MG63 (cell line): ENCODE results near the gene LRRFIP2. TPM values are rescaled to one million over a fixed set of nuclear protein-coding genes. Genes with fewer than 3 reads are reported as not detected.

Source experiments
- DNase-seq: peaks from one replicate; pipeline ENCODE4 v3.0.0-alpha.2; 2020
- H3K27me3 ChIP-seq: fragments of 250-450 bp; sonication (Bioruptor Pico); 2 replicates; pipeline ENCODE4 v1.5.1; 2020; ENCODE audit warnings: mild to moderate bottlenecking, moderate library complexity
- H3K36me3 ChIP-seq: fragments of 250-450 bp; sonication (Bioruptor Pico); 2 replicates; pipeline ENCODE4 v1.5.1; 2020; ENCODE audit warnings: mild to moderate bottlenecking, moderate library complexity
- H3K4me3 ChIP-seq: fragments of 250-450 bp; sonication (Bioruptor Pico); 2 replicates; pipeline ENCODE4 v1.5.1; 2020; ENCODE audit warnings: mild to moderate bottlenecking, moderate library complexity
- H3K9me3 ChIP-seq: fragments of 250-450 bp; sonication (Bioruptor Pico); 2 replicates; pipeline ENCODE4 v1.5.1; 2020; ENCODE audit warnings: mild to moderate bottlenecking, moderate library complexity
- total RNA-seq: library from RNA; depleted of rRNA; stranded (reverse); fragments of >200 nt; shearing (Covaris generic); gene quantifications from 2 replicates; pipeline ENCODE4 v1.2.3, GENCODE V29; 2014; ENCODE audit warnings: low replicate concordance

Gene LRRFIP2
- total RNA-seq, 1 experiment from 2014 or later, result 35.4 TPM

- no peaks in the 10 kb centered on the region for H3K27me3 ChIP-seq
- no peaks in the 10 kb centered on the region for H3K9me3 ChIP-seq
- H3K4me3 ChIP-seq, result no peak overlapping the region
- H3K36me3 ChIP-seq, result peaks cover 6% of the 10 kb centered on the region
- no peak for DNase-seq
Measured at GRCh38 chr3:37114251-37115145, 59.9 kb downstream of the LRRFIP2 start.

GRCh38 chr3:37112987-37113386 is 61.4 kb downstream of the LRRFIP2 start:
- no peak for DNase-seq
- no peaks in the 10 kb centered on the region for H3K9me3 ChIP-seq
- H3K4me3 ChIP-seq, result no peak overlapping the region
- no peaks in the 10 kb centered on the region for H3K27me3 ChIP-seq
- H3K36me3 ChIP-seq, result peaks cover 4% of the 10 kb centered on the region

- Histone ChIP-seq H3K4me3 (no peak overlapping the region), H3K36me3 (peaks cover 4% of the 10 kb centered on the region), H3K27me3 (no peaks in the 10 kb centered on the region), H3K9me3 (no peaks in the 10 kb centered on the region)
- DNase-seq, result no peak
Measured at GRCh38 chr3:37111199-37111598, 63.2 kb downstream of the LRRFIP2 start.

- Histone ChIP-seq H3K36me3 (no peaks in the 10 kb centered on the region; the same call in none of the 2 replicates), H3K27me3 (no peaks in the 10 kb centered on the region), H3K9me3 (no peaks in the 10 kb centered on the region), H3K4me3 (no peak overlapping the region)
- DNase-seq, result no peak
Measured at GRCh38 chr3:37107846-37108245, 66.5 kb downstream of the LRRFIP2 start.

GRCh38 chr3:37103103-37103808 is 71.1 kb downstream of the LRRFIP2 start:
- no peak for DNase-seq
- no peaks in the 10 kb centered on the region for H3K27me3 ChIP-seq
- H3K4me3 ChIP-seq, result no peak overlapping the region
- H3K36me3 ChIP-seq, result no peaks in the 10 kb centered on the region
- no peaks in the 10 kb centered on the region for H3K9me3 ChIP-seq

- no peak overlapping the region for H3K4me3 ChIP-seq
- no peak for DNase-seq
- no peaks in the 10 kb centered on the region for H3K36me3 ChIP-seq
- H3K9me3 ChIP-seq, result no peaks in the 10 kb centered on the region
- H3K27me3 ChIP-seq, result no peaks in the 10 kb centered on the region
Measured at GRCh38 chr3:37100411-37100810, 74.0 kb downstream of the LRRFIP2 start.

GRCh38 chr3:37099469-37099868 is 74.9 kb downstream of the LRRFIP2 start:
- Histone ChIP-seq H3K9me3 (no peaks in the 10 kb centered on the region), H3K27me3 (no peaks in the 10 kb centered on the region), H3K36me3 (peaks cover 7% of the 10 kb centered on the region), H3K4me3 (no peak overlapping the region)
- DNase-seq, result no peak

GRCh38 chr3:37098884-37099283 is 75.5 kb downstream of the LRRFIP2 start:
- no peak for DNase-seq
- Histone ChIP-seq H3K36me3 (peaks cover 11% of the 10 kb centered on the region), H3K27me3 (no peaks in the 10 kb centered on the region), H3K9me3 (no peaks in the 10 kb centered on the region), H3K4me3 (no peak overlapping the region)

- no peak overlapping the region for H3K4me3 ChIP-seq
- H3K9me3 ChIP-seq, result no peaks in the 10 kb centered on the region
- DNase-seq, result no peak
- H3K27me3 ChIP-seq, result no peaks in the 10 kb centered on the region
- peaks cover 14% of the 10 kb centered on the region for H3K36me3 ChIP-seq
Measured at GRCh38 chr3:37097776-37098175, 76.6 kb downstream of the LRRFIP2 start.

- H3K27me3 ChIP-seq, result no peaks in the 10 kb centered on the region
- no peaks in the 10 kb centered on the region for H3K9me3 ChIP-seq
- H3K36me3 ChIP-seq, result peaks cover 14% of the 10 kb centered on the region
- DNase-seq, result no peak
- no peak overlapping the region for H3K4me3 ChIP-seq
Measured at GRCh38 chr3:37096975-37097374, 77.4 kb downstream of the LRRFIP2 start.

GRCh38 chr3:37096288-37096687 is 78.1 kb downstream of the LRRFIP2 start:
- Histone ChIP-seq H3K9me3 (no peaks in the 10 kb centered on the region), H3K36me3 (peaks cover 14% of the 10 kb centered on the region), H3K4me3 (no peak overlapping the region), H3K27me3 (no peaks in the 10 kb centered on the region)
- no peak for DNase-seq

GRCh38 chr3:37094636-37095035 is 79.7 kb downstream of the LRRFIP2 start:
- Histone ChIP-seq H3K36me3 (peaks cover 20% of the 10 kb centered on the region), H3K4me3 (no peak overlapping the region), H3K9me3 (no peaks in the 10 kb centered on the region), H3K27me3 (no peaks in the 10 kb centered on the region)
- no peak for DNase-seq

GRCh38 chr3:37093481-37093880 is 80.9 kb downstream of the LRRFIP2 start:
- no peaks in the 10 kb centered on the region for H3K27me3 ChIP-seq
- H3K9me3 ChIP-seq, result no peaks in the 10 kb centered on the region
- DNase-seq, result no peak
- H3K36me3 ChIP-seq, result peaks cover 23% of the 10 kb centered on the region
- no peak overlapping the region for H3K4me3 ChIP-seq

- DNase-seq, result no peak
- no peaks in the 10 kb centered on the region for H3K9me3 ChIP-seq
- H3K36me3 ChIP-seq, result peaks cover 23% of the 10 kb centered on the region
- H3K4me3 ChIP-seq, result no peak overlapping the region
- no peaks in the 10 kb centered on the region for H3K27me3 ChIP-seq
Measured at GRCh38 chr3:37092484-37092883, 81.9 kb downstream of the LRRFIP2 start.

GRCh38 chr3:37087870-37088269 is 86.5 kb downstream of the LRRFIP2 start:
- Histone ChIP-seq H3K36me3 (peaks cover 15% of the 10 kb centered on the region), H3K9me3 (no peaks in the 10 kb centered on the region), H3K4me3 (no peak overlapping the region), H3K27me3 (no peaks in the 10 kb centered on the region)
- DNase-seq, result no peak

GRCh38 chr3:37086918-37087317 is 87.5 kb downstream of the LRRFIP2 start:
- peaks cover 15% of the 10 kb centered on the region for H3K36me3 ChIP-seq
- DNase-seq, result no peak

GRCh38 chr3:37082317-37082716 is 92.1 kb downstream of the LRRFIP2 start:
- no peaks in the 10 kb centered on the region for H3K9me3 ChIP-seq
- peaks cover 23% of the 10 kb centered on the region for H3K36me3 ChIP-seq
- H3K4me3 ChIP-seq, result no peak overlapping the region
- DNase-seq, result no peak
- H3K27me3 ChIP-seq, result no peaks in the 10 kb centered on the region

More at GRCh38 chr3:37086918-37087317, 87.5 kb downstream of the LRRFIP2 start:
- Histone ChIP-seq H3K9me3 (no peaks in the 10 kb centered on the region), H3K4me3 (no peak overlapping the region), H3K27me3 (no peaks in the 10 kb centered on the region)

- no peak overlapping the region for H3K4me3 ChIP-seq
- peaks cover 38% of the 10 kb centered on the region for H3K36me3 ChIP-seq
- H3K27me3 ChIP-seq, result no peaks in the 10 kb centered on the region
- DNase-seq, result no peak
- no peaks in the 10 kb centered on the region for H3K9me3 ChIP-seq
Measured at GRCh38 chr3:37075955-37076354, 98.4 kb downstream of the LRRFIP2 start.
